Measurements from ENCODE around the gene LRRFIP1.

The LRRFIP1 gene

DNA sequence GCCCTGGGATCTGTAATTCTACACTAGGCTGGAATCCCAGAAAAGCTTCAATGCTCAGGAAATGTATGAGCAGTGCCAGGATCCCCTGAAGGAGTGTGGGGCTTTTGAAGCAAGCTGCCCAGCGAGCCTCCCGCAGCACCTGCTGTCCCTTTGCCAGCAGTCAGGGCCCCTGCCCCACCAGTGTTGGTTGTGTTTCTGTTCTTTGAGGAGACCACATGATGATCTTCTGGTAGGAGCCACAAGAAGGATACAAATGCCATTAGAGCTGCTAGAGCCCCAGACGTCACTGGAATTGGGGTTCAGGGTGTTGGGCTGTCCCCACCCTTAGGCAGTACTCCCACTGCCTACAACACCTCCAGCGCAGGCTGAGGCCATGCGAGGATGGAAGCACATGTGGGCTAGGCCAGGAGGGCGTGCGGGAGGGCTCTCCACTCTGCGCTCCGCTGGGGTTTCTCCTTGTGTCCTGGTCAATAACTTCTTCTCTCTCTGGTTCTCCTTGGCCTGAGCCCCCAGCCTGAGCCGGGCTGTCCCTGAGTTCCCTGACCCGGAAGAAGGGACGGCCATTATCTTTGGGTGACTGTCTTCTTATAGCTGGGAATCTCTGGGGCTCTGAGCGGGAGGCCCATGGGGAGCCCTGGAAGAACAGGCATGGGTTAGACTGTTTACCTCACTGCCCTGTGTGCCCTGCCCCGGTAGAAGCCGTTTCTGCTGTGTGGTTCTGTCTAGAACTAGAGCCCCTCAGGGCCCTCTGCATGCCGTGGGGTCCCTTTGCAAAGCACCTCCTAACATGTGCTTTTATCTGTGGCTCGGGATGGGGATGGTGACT, 73.9 kb downstream of the LRRFIP1 start:
- TF ChIP-seq, protein P1, sequence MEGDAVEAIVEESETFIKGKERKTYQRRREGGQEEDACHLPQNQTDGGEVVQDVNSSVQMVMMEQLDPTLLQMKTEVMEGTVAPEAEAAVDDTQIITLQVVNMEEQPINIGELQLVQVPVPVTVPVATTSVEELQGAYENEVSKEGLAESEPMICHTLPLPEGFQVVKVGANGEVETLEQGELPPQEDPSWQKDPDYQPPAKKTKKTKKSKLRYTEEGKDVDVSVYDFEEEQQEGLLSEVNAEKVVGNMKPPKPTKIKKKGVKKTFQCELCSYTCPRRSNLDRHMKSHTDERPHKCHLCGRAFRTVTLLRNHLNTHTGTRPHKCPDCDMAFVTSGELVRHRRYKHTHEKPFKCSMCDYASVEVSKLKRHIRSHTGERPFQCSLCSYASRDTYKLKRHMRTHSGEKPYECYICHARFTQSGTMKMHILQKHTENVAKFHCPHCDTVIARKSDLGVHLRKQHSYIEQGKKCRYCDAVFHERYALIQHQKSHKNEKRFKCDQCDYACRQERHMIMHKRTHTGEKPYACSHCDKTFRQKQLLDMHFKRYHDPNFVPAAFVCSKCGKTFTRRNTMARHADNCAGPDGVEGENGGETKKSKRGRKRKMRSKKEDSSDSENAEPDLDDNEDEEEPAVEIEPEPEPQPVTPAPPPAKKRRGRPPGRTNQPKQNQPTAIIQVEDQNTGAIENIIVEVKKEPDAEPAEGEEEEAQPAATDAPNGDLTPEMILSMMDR (IDR thresholded peaks at IDR 0.05; ENCODE audit: insufficient read depth, low read depth, low read length, missing control alignments) = no peak
- H3K4me3 ChIP-seq (ENCODE audit: low read depth, low read length) = peak overlapping the region; percentile 0; the same call in 1 of the 2 replicates
- DNase-seq (ENCODE audit: low read depth) = no peak

- DNase-seq (ENCODE audit: low read depth) = no peak
- TF ChIP-seq, protein P1 (IDR thresholded peaks at IDR 0.05; ENCODE audit: insufficient read depth, low read depth, low read length, missing control alignments) = no peak
- no peak overlapping the region for H3K4me3 ChIP-seq (ENCODE audit: low read depth, low read length)
These were observed 74.5 kb downstream of the LRRFIP1 start for GRCh38 chr2:237701859-237702390.

GRCh38 chr2:237702441-237703391, 75.3 kb downstream of the LRRFIP1 start:
- DNase-seq (ENCODE audit: low read depth) = no peak
- peak overlapping the region; percentile 39 for H3K4me3 ChIP-seq (ENCODE audit: low read depth, low read length)
- TF ChIP-seq, protein P1 (IDR thresholded peaks at IDR 0.05; ENCODE audit: insufficient read depth, low read depth, low read length, missing control alignments) = no peak

GRCh38 chr2:237704501-237705434, 77.4 kb downstream of the LRRFIP1 start:
- H3K4me3 ChIP-seq (ENCODE audit: low read depth, low read length) = no peak overlapping the region
- DNase-seq (ENCODE audit: low read depth) = no peak
- TF ChIP-seq, protein P1 (IDR thresholded peaks at IDR 0.05; ENCODE audit: insufficient read depth, low read depth, low read length, missing control alignments) = no peak

DNA sequence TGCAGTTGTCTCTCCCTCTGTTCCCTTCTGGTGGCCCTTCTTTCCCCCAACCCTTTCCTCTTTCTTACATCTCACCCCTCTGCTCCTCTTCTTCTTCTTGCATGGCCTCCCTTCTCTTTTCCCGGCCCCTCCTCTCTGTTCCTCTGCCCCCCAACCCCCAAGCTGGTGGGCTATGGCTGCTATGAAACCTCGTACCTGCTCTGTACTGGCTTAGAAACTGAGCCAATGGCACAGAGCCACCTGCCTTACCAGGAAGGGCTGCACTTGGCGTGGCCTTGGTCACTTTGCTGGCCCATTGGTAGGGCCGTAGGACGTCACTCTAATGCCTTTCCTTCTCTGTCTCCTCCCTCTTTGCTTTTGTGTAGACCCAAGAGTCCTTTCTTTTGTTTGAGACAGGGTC, 78.9 kb downstream of the LRRFIP1 start:
- H3K4me3 ChIP-seq (ENCODE audit: low read depth, low read length) = no peak overlapping the region
- TF ChIP-seq, protein P1 (IDR thresholded peaks at IDR 0.05; ENCODE audit: insufficient read depth, low read depth, low read length, missing control alignments) = no peak
- no peak for DNase-seq (ENCODE audit: low read depth)

- TF ChIP-seq, protein P1 (IDR thresholded peaks at IDR 0.05; ENCODE audit: insufficient read depth, low read depth, low read length, missing control alignments) = no peak
- H3K4me3 ChIP-seq (ENCODE audit: low read depth, low read length) = no peak overlapping the region
- DNase-seq (ENCODE audit: low read depth) = no peak
These were observed 80.6 kb downstream of the LRRFIP1 start for GRCh38 chr2:237708065-237708398.
